ENCODE measurements around the gene DPP9.

The DPP9 gene

GRCh38 chr19:4722671-4723594, 709 bp downstream of the DPP9 start:
- TF ChIP-seq CTCF (IDR thresholded peaks at IDR 0.05; ENCODE audit: insufficient read depth, low read length, poor library complexity, severe bottlenecking): no peak
- Histone ChIP-seq H3K4me3 (replicated peaks; ENCODE audit: low read depth, low read length) (peak overlapping the region; percentile 87), H3K27me3 (replicated peaks; ENCODE audit: control insufficient read depth, insufficient read depth, low read length) (no peaks in the 10 kb centered on the region), H3K36me3 (ENCODE audit: control insufficient read depth, insufficient read depth, low read length) (peaks cover 9% of the 10 kb centered on the region)
- no peak for DNase-seq (ENCODE audit: extremely low read depth, insufficient read length)

GRCh38 chr19:4721196-4721595, 2.4 kb downstream of the DPP9 start:
- TF ChIP-seq CTCF (IDR thresholded peaks at IDR 0.05; ENCODE audit: insufficient read depth, low read length, poor library complexity, severe bottlenecking): no peak
- no peak for DNase-seq (ENCODE audit: extremely low read depth, insufficient read length)
- no peaks in the 10 kb centered on the region for H3K27me3 ChIP-seq (replicated peaks; ENCODE audit: control insufficient read depth, insufficient read depth, low read length)
- no peak overlapping the region for H3K4me3 ChIP-seq (replicated peaks; ENCODE audit: low read depth, low read length)
- H3K36me3 ChIP-seq (ENCODE audit: control insufficient read depth, insufficient read depth, low read length): peaks cover 23% of the 10 kb centered on the region

- no peak for TF ChIP-seq CTCF (IDR thresholded peaks at IDR 0.05; ENCODE audit: insufficient read depth, low read length, poor library complexity, severe bottlenecking)
Observed at GRCh38 chr19:4720037-4720700, 3.5 kb downstream of the DPP9 start.

GRCh38 chr19:4719499-4719866, 4.2 kb downstream of the DPP9 start:
- Histone ChIP-seq H3K36me3 (ENCODE audit: control insufficient read depth, insufficient read depth, low read length) (peaks cover 33% of the 10 kb centered on the region), H3K4me3 (replicated peaks; ENCODE audit: low read depth, low read length) (no peak overlapping the region), H3K27me3 (replicated peaks; ENCODE audit: control insufficient read depth, insufficient read depth, low read length) (no peaks in the 10 kb centered on the region)
- no peak for TF ChIP-seq CTCF (IDR thresholded peaks at IDR 0.05; ENCODE audit: insufficient read depth, low read length, poor library complexity, severe bottlenecking)
- no peak for DNase-seq (ENCODE audit: extremely low read depth, insufficient read length)

More at GRCh38 chr19:4720037-4720700, 3.5 kb downstream of the DPP9 start:
- no peaks in the 10 kb centered on the region for H3K27me3 ChIP-seq (replicated peaks; ENCODE audit: control insufficient read depth, insufficient read depth, low read length)
- DNase-seq (ENCODE audit: extremely low read depth, insufficient read length): no peak
- H3K36me3 ChIP-seq (ENCODE audit: control insufficient read depth, insufficient read depth, low read length): peaks cover 32% of the 10 kb centered on the region
- no peak overlapping the region for H3K4me3 ChIP-seq (replicated peaks; ENCODE audit: low read depth, low read length)

GRCh38 chr19:4717966-4718701, 5.5 kb downstream of the DPP9 start:
- H3K36me3 ChIP-seq (ENCODE audit: control insufficient read depth, insufficient read depth, low read length): peaks cover 42% of the 10 kb centered on the region
- DNase-seq (ENCODE audit: extremely low read depth, insufficient read length): no peak
- no peaks in the 10 kb centered on the region for H3K27me3 ChIP-seq (replicated peaks; ENCODE audit: control insufficient read depth, insufficient read depth, low read length)
- no peak overlapping the region for H3K4me3 ChIP-seq (replicated peaks; ENCODE audit: low read depth, low read length)
- no peak for TF ChIP-seq CTCF (IDR thresholded peaks at IDR 0.05; ENCODE audit: insufficient read depth, low read length, poor library complexity, severe bottlenecking)
